ENCODE measurements around the gene YWHAG. TPM values are rescaled to one million over a fixed set of nuclear protein-coding genes. Genes with fewer than 3 reads are reported as not detected.
"Not testable (repeated sequence)": the region's sequence is repeated elsewhere in the genome, so short reads cannot be mapped to it uniquely, and the experiment has no call there.

YWHAG gene
- total RNA-seq, 1 experiment from 2014 or later: 63.4 TPM

DNA sequence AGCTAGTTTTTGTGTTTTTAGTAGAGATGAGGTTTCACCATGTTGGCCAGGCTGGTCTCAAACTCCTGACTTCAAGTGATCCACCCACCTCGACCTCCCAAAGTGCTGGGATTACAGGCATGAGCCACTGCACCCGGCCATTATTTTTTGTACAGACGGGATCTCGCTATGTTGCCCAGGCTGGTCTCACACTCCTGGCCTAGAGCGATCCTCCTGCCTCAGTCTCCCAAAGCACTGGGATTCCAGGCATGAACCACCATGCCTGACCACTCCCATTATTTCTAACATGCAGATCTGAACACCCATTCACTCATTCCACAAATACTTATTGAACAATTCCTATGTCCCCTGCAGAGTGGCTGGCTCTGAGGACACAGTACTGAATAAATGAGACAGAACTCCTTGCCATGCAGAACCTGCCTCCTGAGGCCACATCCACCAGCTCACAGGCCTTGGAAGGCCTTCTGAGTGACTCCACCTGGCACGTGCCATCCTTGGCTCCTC lies 67.9 kb downstream of the YWHAG start:
- DNase-seq (ENCODE audit: low read depth); in situ Hi-C loops (cut with HindIII; ENCODE audit: low pct_unique_long_range_greater_than_20kb, low sequenced_read_pairs): not testable (repeated sequence)

DNA sequence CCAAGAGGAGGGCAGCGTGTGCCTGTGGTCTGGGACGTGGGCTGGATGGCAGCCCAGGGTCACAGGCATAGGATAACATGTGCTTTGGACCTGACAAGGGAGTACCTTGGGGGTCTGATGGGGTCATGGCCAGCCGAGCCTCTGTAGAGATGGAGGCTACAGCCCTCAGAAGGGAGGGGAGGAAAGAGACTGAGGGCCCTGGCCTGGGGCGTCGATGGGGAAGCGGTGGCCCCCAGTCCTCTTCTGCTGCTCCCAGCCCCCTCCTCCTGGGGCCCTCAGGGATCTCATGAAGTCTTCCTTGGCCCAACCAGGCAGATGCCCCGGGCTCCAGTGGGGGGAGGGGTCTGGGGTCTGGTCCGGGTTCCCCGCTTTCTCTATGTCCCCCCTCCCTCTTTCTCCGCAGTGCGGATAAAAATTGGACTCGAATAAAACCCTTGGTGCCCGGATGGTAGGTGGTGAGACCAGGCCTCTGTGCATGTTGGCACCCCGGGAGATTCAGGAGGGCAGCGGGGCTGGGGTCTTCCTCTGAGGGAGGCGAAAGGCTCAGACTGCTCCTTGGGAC lies 71.9 kb downstream of the YWHAG start:
- no peak for DNase-seq (ENCODE audit: low read depth)
- in situ Hi-C loops (cut with HindIII; ENCODE audit: low pct_unique_long_range_greater_than_20kb, low sequenced_read_pairs): no loop called here

DNA sequence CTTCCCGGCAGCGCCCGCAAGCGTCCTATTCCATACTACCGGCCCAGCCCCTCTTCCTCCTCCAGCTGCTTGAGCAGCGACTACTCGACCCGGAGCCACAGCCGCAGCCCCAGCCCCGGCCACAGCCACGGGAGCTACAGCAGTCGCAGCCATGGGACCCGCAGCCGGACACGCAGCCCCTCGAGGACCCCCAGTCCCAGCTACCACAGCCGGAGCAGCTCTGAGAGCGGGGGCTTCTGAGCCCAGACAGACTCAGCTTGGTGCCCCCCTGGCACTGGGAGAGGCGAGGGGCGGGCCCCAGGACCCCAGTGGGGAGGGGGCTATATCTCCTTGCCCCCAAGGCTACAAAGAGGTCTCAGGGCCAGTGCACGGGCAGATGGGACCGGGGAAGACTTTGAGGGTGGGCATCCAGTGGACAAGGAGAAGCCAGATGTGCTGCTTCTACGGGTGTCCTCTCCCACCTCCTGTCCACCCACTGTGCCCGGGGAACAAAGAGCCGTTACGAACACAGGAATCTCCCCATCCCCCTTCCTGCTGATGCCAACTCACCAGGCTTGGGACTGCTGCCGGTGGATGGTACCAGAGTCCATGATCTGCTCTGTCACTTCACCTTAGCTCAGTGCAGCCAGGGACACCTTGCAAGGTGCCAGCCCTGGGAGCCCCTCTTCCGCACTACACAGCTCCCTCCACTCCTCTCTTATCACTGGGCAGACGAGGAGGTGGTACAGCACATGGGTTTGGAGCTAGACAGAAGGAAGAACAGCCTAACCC lies 73.0 kb downstream of the YWHAG start:
- no peak for DNase-seq (ENCODE audit: low read depth)
- in situ Hi-C loops (cut with HindIII; ENCODE audit: low pct_unique_long_range_greater_than_20kb, low sequenced_read_pairs): no loop called here

DNA sequence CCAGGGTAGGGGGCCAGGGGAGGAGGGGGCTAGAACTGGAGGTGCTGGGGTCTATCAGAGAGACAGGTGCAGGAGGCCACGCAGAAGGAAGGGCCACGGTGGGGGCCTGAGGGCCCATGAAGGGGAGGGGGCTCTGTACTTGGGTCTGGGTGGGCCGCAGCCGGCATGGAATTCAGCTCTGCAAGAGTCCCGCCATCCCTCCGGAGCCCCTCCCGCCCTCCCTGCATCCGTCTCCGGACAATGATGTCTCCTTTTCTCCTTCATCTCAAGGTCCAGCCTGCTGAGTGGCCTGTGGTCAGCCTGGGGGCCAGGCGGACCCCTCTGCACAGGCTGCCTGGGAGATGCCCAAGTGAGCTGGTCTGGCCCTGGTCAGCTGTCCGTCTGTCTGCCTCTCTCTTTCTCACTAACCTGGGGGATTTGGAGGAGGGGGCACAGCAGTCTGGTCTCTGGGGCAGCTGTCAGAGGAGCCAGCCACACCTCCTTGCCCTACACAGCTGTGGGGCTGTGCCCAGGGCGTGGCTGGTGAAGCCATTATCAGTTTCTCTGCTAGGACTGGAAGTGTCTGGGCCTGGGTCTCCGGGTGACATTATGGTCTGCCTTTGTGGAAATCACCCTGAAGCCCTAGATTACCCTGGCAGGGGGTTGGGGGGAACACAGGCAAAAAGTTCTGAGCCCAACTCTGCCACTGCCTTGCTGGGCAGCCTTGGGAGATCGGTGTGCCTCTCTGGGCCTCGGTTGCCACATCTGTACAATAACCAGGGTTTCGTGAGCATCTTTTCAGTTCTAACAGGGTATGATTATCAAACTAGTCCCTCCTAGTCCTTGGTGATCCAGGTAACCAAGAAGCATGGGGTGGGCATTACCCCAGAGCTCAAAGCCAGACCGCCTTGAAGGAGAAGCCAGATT lies 75.3 kb downstream of the YWHAG start:
- in situ Hi-C loops (cut with HindIII; ENCODE audit: low pct_unique_long_range_greater_than_20kb, low sequenced_read_pairs): no loop called here

DNA sequence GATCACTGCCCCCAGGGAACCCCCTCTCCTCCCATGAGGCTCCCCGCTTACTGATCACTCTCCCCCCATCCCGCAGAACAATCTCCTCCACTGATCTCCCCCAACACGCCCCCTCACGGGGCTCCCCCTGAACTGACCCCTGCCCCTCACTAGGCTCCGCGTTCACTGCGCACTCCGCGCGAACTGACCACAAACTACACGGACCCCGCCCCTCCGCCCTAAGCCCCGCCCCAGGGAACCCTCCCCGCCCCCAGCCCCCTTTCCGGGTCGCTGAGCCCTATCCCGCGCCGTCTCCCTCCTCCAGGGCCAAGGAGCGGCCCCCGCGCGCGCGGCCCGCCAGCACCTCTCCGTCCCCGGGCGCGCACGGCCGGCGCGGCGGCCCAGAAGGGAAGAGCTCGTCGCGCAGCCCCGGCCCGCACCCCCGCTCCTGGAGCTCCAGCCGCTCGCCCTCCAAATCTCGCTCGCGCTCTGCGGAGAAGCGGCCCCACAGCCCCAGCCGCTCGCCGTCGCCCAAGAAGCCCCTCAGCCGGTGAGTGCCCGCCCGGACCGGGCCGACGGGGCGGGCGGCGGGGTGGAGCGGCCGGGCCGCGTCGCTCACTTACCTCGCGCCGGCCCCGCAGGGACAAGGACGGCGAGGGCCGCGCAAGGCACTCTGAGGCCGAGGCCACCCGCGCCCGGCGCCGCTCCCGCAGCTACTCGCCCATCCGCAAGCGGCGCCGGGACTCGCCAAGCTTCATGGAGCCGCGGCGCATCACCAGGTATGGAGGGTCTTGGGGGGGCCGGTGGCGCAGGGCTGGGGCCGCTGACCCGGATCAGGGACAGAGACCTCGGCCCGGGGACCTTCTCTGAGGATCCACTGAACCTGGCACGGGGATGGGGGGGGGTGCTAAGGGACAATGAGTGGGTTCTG lies 76.2 kb downstream of the YWHAG start:
- in situ Hi-C loops (cut with HindIII; ENCODE audit: low pct_unique_long_range_greater_than_20kb, low sequenced_read_pairs): no loop called here
- no peak for DNase-seq (ENCODE audit: low read depth)

More for the DNA sequence above, 75.3 kb downstream of the YWHAG start:
- no peak for DNase-seq (ENCODE audit: low read depth)

DNA sequence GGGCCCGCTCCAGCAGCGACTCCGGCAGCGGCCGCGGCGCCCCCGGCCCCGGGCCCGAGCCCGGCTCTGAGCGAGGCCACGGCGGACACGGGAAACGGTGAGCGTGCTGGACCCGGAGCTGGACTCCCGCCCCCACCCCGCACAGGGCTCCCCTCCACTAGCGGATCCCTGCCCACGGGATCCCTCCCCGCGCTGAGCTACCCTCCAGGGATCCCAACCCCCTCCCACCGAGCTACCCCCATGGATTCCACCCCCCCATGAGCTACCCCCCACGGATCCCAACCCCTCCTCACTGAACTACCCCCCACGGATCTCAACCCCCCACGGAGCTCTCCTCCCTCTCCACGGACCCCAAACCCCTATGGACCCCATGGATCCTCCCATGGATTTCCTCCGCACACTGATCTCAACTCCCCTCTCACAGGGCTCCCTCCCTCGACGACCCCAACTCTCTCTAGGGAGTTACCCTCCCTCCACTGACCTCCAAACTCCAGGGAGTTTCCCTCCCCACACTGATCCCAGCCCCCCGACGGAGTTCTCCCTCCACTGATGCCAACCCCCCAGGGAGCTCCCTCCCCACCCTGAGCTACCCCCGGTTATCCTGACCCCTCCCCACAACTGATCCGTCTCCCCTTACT lies 77.0 kb downstream of the YWHAG start:
- in situ Hi-C loops (cut with HindIII; ENCODE audit: low pct_unique_long_range_greater_than_20kb, low sequenced_read_pairs): no loop called here
- no peak for DNase-seq (ENCODE audit: low read depth)

DNA sequence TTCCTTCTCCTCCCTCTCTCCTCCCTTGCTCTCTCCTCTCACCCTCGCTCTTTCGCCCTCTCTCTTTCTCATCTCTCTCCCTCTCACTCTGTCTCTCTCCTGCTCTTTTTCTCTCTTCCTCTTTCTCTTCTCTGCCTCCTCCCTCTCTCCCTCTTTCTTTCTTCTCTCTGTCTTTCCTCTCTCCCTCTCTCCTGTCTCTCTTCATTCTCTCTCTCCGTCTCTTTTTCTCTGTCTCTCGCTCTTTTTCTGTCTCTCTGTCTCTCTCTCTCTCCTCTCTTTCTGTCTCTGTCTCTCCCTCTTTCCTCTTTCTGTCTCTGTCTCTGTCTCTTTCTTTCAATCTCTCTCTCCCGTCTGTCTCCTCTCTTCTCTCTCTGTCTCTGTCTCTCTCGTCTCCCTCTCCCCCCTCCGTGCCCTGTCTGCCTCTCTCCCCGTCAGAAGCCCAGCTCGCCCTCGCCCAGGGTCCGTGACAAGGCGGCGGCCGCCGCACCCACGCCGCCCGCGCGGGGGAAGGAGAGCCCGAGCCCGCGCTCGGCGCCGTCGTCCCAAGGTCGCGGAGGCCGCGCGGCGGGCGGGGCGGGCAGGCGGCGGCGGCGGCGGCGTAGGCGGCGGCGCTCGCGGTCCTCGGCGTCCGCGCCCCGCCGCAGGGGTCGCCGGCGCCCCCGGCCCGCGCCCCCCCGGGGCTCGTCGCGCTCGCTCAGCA lies 77.6 kb downstream of the YWHAG start:
- in situ Hi-C loops (cut with HindIII; ENCODE audit: low pct_unique_long_range_greater_than_20kb, low sequenced_read_pairs): no loop called here
- no peak for DNase-seq (ENCODE audit: low read depth)

DNA sequence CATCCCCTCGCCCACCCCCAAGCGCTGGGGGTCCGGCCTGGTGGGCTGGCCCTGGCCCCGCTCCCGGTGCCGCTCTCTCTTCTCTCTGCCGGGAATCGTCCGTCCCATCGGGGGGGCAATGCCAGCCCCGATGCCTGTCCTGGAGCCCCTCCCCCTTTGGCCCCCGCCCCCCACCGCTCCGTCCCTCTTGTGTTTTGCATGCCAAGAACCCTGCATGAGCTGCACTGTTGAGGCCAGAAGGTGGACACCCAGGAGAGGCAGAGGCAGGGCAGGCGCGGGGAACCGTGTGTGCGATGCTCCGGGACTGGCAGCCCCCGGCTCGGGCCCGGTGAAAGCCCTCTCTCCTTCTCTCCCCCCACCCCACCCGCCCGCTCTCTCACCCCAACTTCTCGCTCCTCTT lies 78.4 kb downstream of the YWHAG start:
- no peak for DNase-seq (ENCODE audit: low read depth)
- in situ Hi-C loops (cut with HindIII; ENCODE audit: low pct_unique_long_range_greater_than_20kb, low sequenced_read_pairs): no loop called here

DNA sequence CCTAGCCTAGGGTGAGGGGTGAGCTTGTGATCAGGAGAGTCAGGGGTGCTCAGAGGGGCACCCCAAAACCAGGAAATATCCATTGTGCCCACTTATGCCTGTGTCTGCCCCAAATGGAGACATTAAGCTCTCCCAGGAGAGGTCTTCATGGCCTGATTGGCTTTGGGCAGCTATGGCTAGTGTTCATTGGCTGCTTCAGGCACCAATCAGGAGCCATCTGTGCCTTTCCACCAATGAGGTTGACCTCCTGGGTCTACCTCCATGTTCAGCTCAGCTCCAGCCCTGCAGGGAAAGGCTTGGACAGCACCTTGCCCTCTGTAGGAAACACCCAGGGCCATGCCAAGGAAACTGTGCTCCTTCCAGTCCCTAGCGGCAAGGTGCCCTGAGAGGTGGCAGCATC lies 80.3 kb downstream of the YWHAG start:
- in situ Hi-C loops (cut with HindIII; ENCODE audit: low pct_unique_long_range_greater_than_20kb, low sequenced_read_pairs): no loop called here
- DNase-seq (ENCODE audit: low read depth): no peak

Other genes starting within 250 kb of the YWHAG start
- 1.1 and 1.3 TPM in 2 replicates for gene SRRM3, start 157.1 kb downstream of the YWHAG start, total RNA-seq (2014; rRNA removed; shearing (Covaris generic); ENCODE audit: low replicate concordance)
- 173 and 177 TPM in 2 replicates for gene HSPB1, start 56.3 kb downstream of the YWHAG start, total RNA-seq (2014; rRNA removed; shearing (Covaris generic); ENCODE audit: low replicate concordance)
- gene SSC4D, start 50.7 kb upstream of the YWHAG start, total RNA-seq (2014; rRNA removed; shearing (Covaris generic); ENCODE audit: low replicate concordance): 1.1 and 11.0 TPM in 2 replicates
- gene ZP3, start 66.0 kb upstream of the YWHAG start, total RNA-seq (2014; rRNA removed; shearing (Covaris generic); ENCODE audit: low replicate concordance): 17.1 and 21.8 TPM in 2 replicates
- gene DTX2, start 102.7 kb upstream of the YWHAG start, total RNA-seq (2014; rRNA removed; shearing (Covaris generic); ENCODE audit: low replicate concordance): 7.3 and 7.9 TPM in 2 replicates
- gene UPK3B, start 151.6 kb upstream of the YWHAG start, total RNA-seq (2014; rRNA removed; shearing (Covaris generic); ENCODE audit: low replicate concordance): 0.64 and 2.5 TPM in 2 replicates
- 2.2 TPM in 1 of 2 replicates, not detected in the other for gene SPDYE16, start 184.3 kb upstream of the YWHAG start, total RNA-seq (2014; rRNA removed; shearing (Covaris generic); ENCODE audit: low replicate concordance)

Measured in Caki2 (cell line).